Measurements from ENCODE around the gene PMM1.

DNA sequence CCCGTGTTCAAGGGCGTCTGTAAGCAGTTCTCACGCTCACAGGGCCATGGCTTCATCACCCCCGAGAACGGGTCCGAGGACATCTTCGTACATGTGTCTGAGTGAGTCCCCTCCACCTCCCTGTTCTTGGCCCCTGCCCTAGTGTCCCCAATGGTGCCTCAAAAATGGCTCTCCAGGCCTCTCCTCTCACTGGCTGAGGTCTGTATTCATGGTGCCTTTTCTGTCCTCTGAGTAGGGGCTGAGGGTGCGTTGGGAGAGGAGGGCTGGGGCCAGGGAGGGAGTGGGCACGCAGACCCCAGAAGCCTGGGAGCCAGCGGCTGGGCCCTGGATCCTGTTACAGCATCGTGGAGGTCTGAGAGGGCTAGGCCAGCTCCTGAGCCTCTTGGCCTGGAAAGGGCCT lies 16.0 kb downstream of the PMM1 start:
- TF ChIP-seq, protein P1, sequence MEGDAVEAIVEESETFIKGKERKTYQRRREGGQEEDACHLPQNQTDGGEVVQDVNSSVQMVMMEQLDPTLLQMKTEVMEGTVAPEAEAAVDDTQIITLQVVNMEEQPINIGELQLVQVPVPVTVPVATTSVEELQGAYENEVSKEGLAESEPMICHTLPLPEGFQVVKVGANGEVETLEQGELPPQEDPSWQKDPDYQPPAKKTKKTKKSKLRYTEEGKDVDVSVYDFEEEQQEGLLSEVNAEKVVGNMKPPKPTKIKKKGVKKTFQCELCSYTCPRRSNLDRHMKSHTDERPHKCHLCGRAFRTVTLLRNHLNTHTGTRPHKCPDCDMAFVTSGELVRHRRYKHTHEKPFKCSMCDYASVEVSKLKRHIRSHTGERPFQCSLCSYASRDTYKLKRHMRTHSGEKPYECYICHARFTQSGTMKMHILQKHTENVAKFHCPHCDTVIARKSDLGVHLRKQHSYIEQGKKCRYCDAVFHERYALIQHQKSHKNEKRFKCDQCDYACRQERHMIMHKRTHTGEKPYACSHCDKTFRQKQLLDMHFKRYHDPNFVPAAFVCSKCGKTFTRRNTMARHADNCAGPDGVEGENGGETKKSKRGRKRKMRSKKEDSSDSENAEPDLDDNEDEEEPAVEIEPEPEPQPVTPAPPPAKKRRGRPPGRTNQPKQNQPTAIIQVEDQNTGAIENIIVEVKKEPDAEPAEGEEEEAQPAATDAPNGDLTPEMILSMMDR (optimal IDR thresholded peaks at IDR 0.05 in 1 of 3, IDR thresholded peaks at IDR 0.05 in 1 of 3, conservative IDR thresholded peaks at IDR 0.05 in 1 of 3; ENCODE audit: extremely low read depth in 1 of 3, insufficient read depth in 2 of 3, low read length in 3 of 3): no peak
- no peak for TF ChIP-seq EZH2 (IDR thresholded peaks at IDR 0.05; ENCODE audit: low read length)
